IMR-90 (cell line): Measurements from ENCODE around the gene AK1. TPM values are rescaled to one million over a fixed set of nuclear protein-coding genes. Genes with fewer than 3 reads are reported as not detected.
"Not testable (repeated sequence)": the region's sequence is repeated elsewhere in the genome, so short reads cannot be mapped to it uniquely, and the experiment has no call there.

ENCODE experiments used
- ATAC-seq: fragments of 200-7000 bp; cut with Tn5 transposase; 2 replicates; pipeline ENCODE4 v1.9.1; 2020; ENCODE audit warnings: low read depth, mild to moderate bottlenecking, moderate library complexity
- BruUV-seq: library from RNA; stranded (reverse); fragments of 400-500 nt; replicated peaks from 2 replicates; lab custom pipeline; 2021; lab: Mats Ljungman, UMichigan
- CTCF ChIA-PET: fragments of 300-600 bp; formaldehyde crosslinking; extraction: SDS; loops from one replicate; lab custom pipeline; 2021; ENCODE audit warnings: antibody characterized with exemption; lab: Yijun Ruan, JAX
- POLR2A ChIA-PET: fragments of 300-600 bp; sonication (Branson Sonifier 250); formaldehyde crosslinking; loops from one replicate; lab custom pipeline; 2022; ENCODE audit warnings: antibody characterized with exemption; ENCODE audit not compliant: unreplicated experiment; lab: Charles Lee
- DNase-seq: peaks from one replicate; pipeline ENCODE4 v3.0.0; 2013
- H2AFZ ChIP-seq: replicated peaks from 2 replicates; pipeline ENCODE3; 2013; ENCODE audit warnings: low read length, mild to moderate bottlenecking; ENCODE audit not compliant: poor library complexity
- H2AK5ac ChIP-seq: 2 replicates; pipeline ENCODE4 v1.6.1; 2013; ENCODE audit warnings: low read depth, low read length, inconsistent platforms
- H2AK9ac ChIP-seq: replicated peaks from 2 replicates; pipeline ENCODE3; 2013; ENCODE audit warnings: mild to moderate bottlenecking, low read depth, low read length, moderate library complexity; ENCODE audit not compliant: poor library complexity
- H2BK120ac ChIP-seq: 2 replicates; pipeline ENCODE4 v1.6.1; 2013; ENCODE audit warnings: low read depth, low read length, inconsistent platforms
- H2BK15ac ChIP-seq: 3 replicates; pipeline ENCODE4 v1.6.1; 2013; ENCODE audit warnings: low read depth, low read length, inconsistent platforms
- H2BK20ac ChIP-seq: 2 replicates; pipeline ENCODE4 v1.6.1; 2013; ENCODE audit warnings: low read depth, mild to moderate bottlenecking, inconsistent platforms, low read length, moderate library complexity
- H2BK5ac ChIP-seq: 2 replicates; pipeline ENCODE4 v1.6.1; 2013; ENCODE audit warnings: mild to moderate bottlenecking, low read depth, low read length, inconsistent platforms; ENCODE audit not compliant: poor library complexity, severe bottlenecking
- H3K14ac ChIP-seq: replicated peaks from 2 replicates; pipeline ENCODE4 v1.6.1; 2013; ENCODE audit warnings: low read depth, low read length, inconsistent platforms
- H3K18ac ChIP-seq: 2 replicates; pipeline ENCODE4 v1.6.1; 2013; ENCODE audit warnings: low read depth, low read length, control low read depth
- H3K23ac ChIP-seq: 2 replicates; pipeline ENCODE4 v1.6.1; 2013; ENCODE audit warnings: low read depth, low read length, inconsistent platforms
- H3K27ac ChIP-seq: 2 replicates; pipeline ENCODE4 v1.5.1; 2013; ENCODE audit warnings: mild to moderate bottlenecking, control low read depth, low read length; ENCODE audit not compliant: insufficient read depth
- H3K27me3 ChIP-seq: 2 replicates; pipeline ENCODE4 v1.6.1; 2013; ENCODE audit warnings: low read length; ENCODE audit not compliant: control insufficient read depth, insufficient read depth
- H3K36me3 ChIP-seq: 2 replicates; pipeline ENCODE4 v1.6.1; 2013; ENCODE audit warnings: low read length, mixed read lengths; ENCODE audit not compliant: control insufficient read depth, insufficient read depth
- H3K4ac ChIP-seq: 2 replicates; pipeline ENCODE4 v1.6.1; 2013; ENCODE audit warnings: low read depth, low read length, inconsistent platforms
- H3K4me1 ChIP-seq: 2 replicates; pipeline ENCODE4 v1.6.1; 2013; ENCODE audit warnings: low read length, mixed read lengths; ENCODE audit not compliant: control insufficient read depth, insufficient read depth
- H3K4me2 ChIP-seq: 2 replicates; pipeline ENCODE4 v1.6.1; 2013; ENCODE audit warnings: low read depth, mild to moderate bottlenecking, control low read depth, low read length, moderate library complexity
- H3K4me3 ChIP-seq: 2 replicates; pipeline ENCODE4 v1.5.1; 2013; ENCODE audit warnings: low read depth, mild to moderate bottlenecking, control low read depth, low read length, moderate library complexity; ENCODE audit not compliant: insufficient read depth
- H3K56ac ChIP-seq: 2 replicates; pipeline ENCODE4 v1.6.1; 2013; ENCODE audit warnings: low read length, inconsistent platforms; ENCODE audit not compliant: insufficient read depth; ENCODE audit errors: extremely low read depth
- H3K79me1 ChIP-seq, 2 experiments: 2 replicates each; pipeline ENCODE4 v1.6.1; 2013; ENCODE audit warnings: low read length in 2 of 2, inconsistent platforms in 1 of 2, low read depth in 1 of 2
- H3K9ac ChIP-seq: 2 replicates; pipeline ENCODE4 v1.6.1; 2013; ENCODE audit warnings: low read depth, low read length, control low read depth
- H3K9me1 ChIP-seq: 2 replicates; pipeline ENCODE4 v1.6.1; 2013; ENCODE audit warnings: low read length, inconsistent platforms; ENCODE audit not compliant: insufficient read depth
- H3K9me3 ChIP-seq: 2 replicates; pipeline ENCODE4 v1.6.1; 2013; ENCODE audit warnings: low read length; ENCODE audit not compliant: control insufficient read depth, insufficient read depth
- H4K20me1 ChIP-seq: 2 replicates; pipeline ENCODE4 v1.6.1; 2013; ENCODE audit warnings: low read length, inconsistent platforms; ENCODE audit not compliant: insufficient read depth
- H4K5ac ChIP-seq: 2 replicates; pipeline ENCODE4 v1.6.1; 2013; ENCODE audit warnings: mild to moderate bottlenecking, low read depth, low read length, control low read depth
- H4K8ac ChIP-seq, 2 experiments: 2 replicates each; pipeline ENCODE4 v1.6.1; 2013; ENCODE audit warnings: low read depth in 2 of 2, low read length in 2 of 2, control low read depth in 1 of 2, inconsistent platforms in 1 of 2
- H4K91ac ChIP-seq: 2 replicates; pipeline ENCODE4 v1.6.1; 2013; ENCODE audit warnings: low read depth, low read length, inconsistent platforms; ENCODE audit not compliant: insufficient read depth
- WGBS, 2 experiments: methylation state at CpG; one replicate each; pipeline versions ENCODE4 v1.1.5 to v1.1.7; 2013; ENCODE audit warnings: missing lambda C conversion rate in 2 of 2; ENCODE audit not compliant: insufficient read length in 1 of 2; ENCODE audit errors: extremely low coverage in 2 of 2; 5-methylcytosine and 5-hydroxymethylcytosine counted together
- dilution Hi-C: fragments of 300-500 bp; cut with HindIII; formaldehyde crosslinking; loops from one replicate; pipeline ENCODE4 v1.14.3; 2018; ENCODE audit warnings: low sequenced_read_pairs; ENCODE audit not compliant: unreplicated experiment
- in situ Hi-C: fragments of 300-500 bp; cut with MboI; formaldehyde crosslinking; loops from 3 replicates; pipeline ENCODE4 v1.14.3; 2019; ENCODE audit warnings: low sequenced_read_pairs, inconsistent platforms, mixed read lengths
- intact Hi-C: fragments of 100-400 bp; cut with micrococcal nuclease; formaldehyde crosslinking; loops from 2 replicates; pipeline ENCODE4 v1.10.0; 2022
- polyA plus RNA-seq, 3 experiments: library from polyadenylated mRNA; depleted of rRNA; stranded (reverse); fragments of >200 nt; gene quantifications; 2 replicates each; pipeline ENCODE4 v1.2.3, GENCODE V29; 2012; ENCODE audit warnings: low replicate concordance in 1 of 3
- total RNA-seq: library from RNA; depleted of rRNA; stranded (reverse); fragments of >200 nt; gene quantifications from 2 replicates; pipeline ENCODE4 v1.2.3, GENCODE V29; 2012

AK1 gene
- total and polyA plus RNA-seq, 2 of the 4 experiments (the other 2 are of a cell fraction) = 44.8 to 119 TPM

- H2BK20ac ChIP-seq = peak overlapping the region; percentile 92
- peak overlapping the region; percentile 65; the same call in 1 of the 2 replicates for H3K56ac ChIP-seq
- peaks cover 24 to 69% of the 10 kb centered on the region in 2 experiments for H3K79me1 ChIP-seq
- peak overlapping the region; percentile 91 for H3K27ac ChIP-seq
- H2AFZ ChIP-seq = peak overlapping the region; percentile 82
- peak overlapping the region; percentile 90 for H3K4ac ChIP-seq
- H2BK5ac ChIP-seq = peak overlapping the region; percentile 88
- H3K9me1 ChIP-seq = peaks cover 33% of the 10 kb centered on the region
- peak overlapping the region; percentile 96 for H2BK120ac ChIP-seq
- in situ Hi-C loops, H3K4me2 ChIP-seq, H3K4me3 ChIP-seq, CTCF ChIA-PET, BruUV-seq, POLR2A ChIA-PET, H4K20me1 ChIP-seq, H3K36me3 ChIP-seq, dilution Hi-C loops, H3K27me3 ChIP-seq, DNase-seq, H3K9me3 ChIP-seq, ATAC-seq: not testable (repeated sequence)
- peak overlapping the region; percentile 83 for H4K5ac ChIP-seq
- intact Hi-C loops = loop anchor here (5.0 kb wide), 1 partner anchor 81 kb away; the partner anchor contains the start of gene ST6GALNAC4
- peak overlapping the region; percentile 72 to 92; a peak in 3 of 4 replicates for H4K8ac ChIP-seq
- peak overlapping the region; percentile 95 for H3K23ac ChIP-seq
- H3K4me1 ChIP-seq = peaks cover 38% of the 10 kb centered on the region
- peak overlapping the region; percentile 85 for H4K91ac ChIP-seq
- peak overlapping the region; percentile 91 for H3K14ac ChIP-seq
- H3K9ac ChIP-seq = peak overlapping the region; percentile 8; the same call in 1 of the 2 replicates
- peak overlapping the region; percentile 85 for H3K18ac ChIP-seq
- no CpG with 5 or more reads among the region's 3 CpGs for WGBS, 2 experiments
- peak overlapping the region; percentile 90 for H2AK9ac ChIP-seq
- peak overlapping the region; percentile 77; the same call in 1 of the 3 replicates for H2BK15ac ChIP-seq
- H2AK5ac ChIP-seq = peak overlapping the region; percentile 96
Measured at GRCh38 chr9:127836561-127836960, 40.9 kb downstream of the AK1 start.
